Esophagus squamous epithelium (tissue), 4 donors: ENCODE data around the gene ALX4.

Experiments used
- POLR2A ChIP-seq, 4 donors: fragments of 450-650 bp; IDR thresholded peaks; one replicate each; pipeline ENCODE4 v1.6.1; 2017; ENCODE audit warnings: antibody characterized with exemption in 4 of 4, mild to moderate bottlenecking in 4 of 4, moderate library complexity in 3 of 4
- TF ChIP-seq, protein P1 (sequence below), 6 experiments: fragments of 450-650 bp in 4 of 6; fragments of 200-600 bp in 2 of 6; sonication (generic) in 2 of 6; IDR thresholded peaks; one replicate each; pipeline ENCODE4 v1.5.1; 2016 to 2019; ENCODE audit warnings: antibody characterized with exemption in 6 of 6, mild to moderate bottlenecking in 4 of 6, moderate library complexity in 4 of 6

DNA sequence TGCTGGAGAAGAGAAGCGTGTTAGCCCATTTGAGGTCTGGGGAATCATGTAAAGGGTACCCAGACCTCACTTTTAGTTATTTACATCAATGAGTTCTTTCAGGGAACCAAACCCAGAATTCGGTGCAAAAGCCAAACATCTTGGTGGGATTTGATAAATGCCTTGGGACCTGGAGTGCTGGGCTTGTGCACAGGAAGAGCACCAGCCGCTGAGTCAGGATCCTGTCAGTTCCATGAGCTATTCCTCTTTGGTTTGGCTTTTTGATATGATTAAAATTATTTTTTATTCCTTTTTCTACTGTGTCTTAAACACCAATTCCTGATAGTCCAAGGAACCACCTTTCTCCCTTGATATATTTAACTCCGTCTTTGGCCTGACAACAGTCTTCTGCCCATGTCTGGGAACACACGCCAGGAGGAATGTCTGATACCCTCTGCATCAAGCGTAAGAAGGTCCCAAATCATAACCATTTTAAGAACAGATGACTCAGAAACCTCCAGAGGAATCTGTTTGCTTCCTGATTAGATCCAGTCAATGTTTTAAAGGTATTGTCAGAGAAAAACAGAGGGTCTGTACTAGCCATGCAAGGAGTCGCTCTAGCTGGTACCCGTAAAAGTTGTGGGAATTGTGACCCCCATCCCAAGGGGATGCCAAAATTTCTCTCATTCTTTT, 65.2 kb downstream of the ALX4 start:
- no peak for TF ChIP-seq POLR2A (IDR thresholded peaks at IDR 0.05)
- TF ChIP-seq, protein P1, sequence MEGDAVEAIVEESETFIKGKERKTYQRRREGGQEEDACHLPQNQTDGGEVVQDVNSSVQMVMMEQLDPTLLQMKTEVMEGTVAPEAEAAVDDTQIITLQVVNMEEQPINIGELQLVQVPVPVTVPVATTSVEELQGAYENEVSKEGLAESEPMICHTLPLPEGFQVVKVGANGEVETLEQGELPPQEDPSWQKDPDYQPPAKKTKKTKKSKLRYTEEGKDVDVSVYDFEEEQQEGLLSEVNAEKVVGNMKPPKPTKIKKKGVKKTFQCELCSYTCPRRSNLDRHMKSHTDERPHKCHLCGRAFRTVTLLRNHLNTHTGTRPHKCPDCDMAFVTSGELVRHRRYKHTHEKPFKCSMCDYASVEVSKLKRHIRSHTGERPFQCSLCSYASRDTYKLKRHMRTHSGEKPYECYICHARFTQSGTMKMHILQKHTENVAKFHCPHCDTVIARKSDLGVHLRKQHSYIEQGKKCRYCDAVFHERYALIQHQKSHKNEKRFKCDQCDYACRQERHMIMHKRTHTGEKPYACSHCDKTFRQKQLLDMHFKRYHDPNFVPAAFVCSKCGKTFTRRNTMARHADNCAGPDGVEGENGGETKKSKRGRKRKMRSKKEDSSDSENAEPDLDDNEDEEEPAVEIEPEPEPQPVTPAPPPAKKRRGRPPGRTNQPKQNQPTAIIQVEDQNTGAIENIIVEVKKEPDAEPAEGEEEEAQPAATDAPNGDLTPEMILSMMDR (IDR thresholded peaks at IDR 0.05): no peak
